CD8-positive, alpha-beta memory T cell (primary cell): ENCODE results near the gene ELOVL3. TPM values are rescaled to one million over a fixed set of nuclear protein-coding genes. Genes with fewer than 3 reads are reported as not detected.
"Not testable (repeated sequence)": the region's sequence is repeated elsewhere in the genome, so short reads cannot be mapped to it uniquely, and the experiment has no call there.

ENCODE experiments used
- CTCF ChIA-PET: fragments of 350-600 bp; sonication (Branson Sonifier 250); formaldehyde crosslinking; loops from one replicate; lab custom pipeline; 2021; ENCODE audit warnings: antibody characterized with exemption; lab: Charles Lee
- POLR2A ChIA-PET: fragments of 350-600 bp; sonication (Branson Sonifier 250); formaldehyde crosslinking; loops from one replicate; lab custom pipeline; 2021; ENCODE audit warnings: antibody characterized with exemption; lab: Charles Lee
- DNase-seq, 5 donors: peaks; one replicate each; pipeline versions ENCODE4 v3.0.0 to v3.0.0-alpha.2; 2020 to 2022; ENCODE audit warnings: mixed read lengths in 1 of 5
- H3K27ac ChIP-seq: one replicate; pipeline ENCODE4 v1.7.0; 2013; ENCODE audit warnings: low read depth, mild to moderate bottlenecking, low read length, moderate library complexity
- H3K27me3 ChIP-seq: 2 replicates; pipeline ENCODE4 v1.7.0; 2013; ENCODE audit warnings: low read length, mild to moderate bottlenecking; ENCODE audit not compliant: insufficient read depth, poor library complexity, severe bottlenecking
- H3K36me3 ChIP-seq: 2 replicates; pipeline ENCODE4 v1.7.0; 2013; ENCODE audit warnings: mild to moderate bottlenecking, low read length, moderate library complexity; ENCODE audit not compliant: insufficient read depth
- H3K4me1 ChIP-seq: 2 replicates; pipeline ENCODE4 v1.7.0; 2013; ENCODE audit warnings: mild to moderate bottlenecking, low read length, moderate library complexity; ENCODE audit not compliant: insufficient read depth
- H3K4me3 ChIP-seq: 2 replicates; pipeline ENCODE4 v1.7.0; 2013; ENCODE audit warnings: mild to moderate bottlenecking, low read length
- H3K9me3 ChIP-seq: 2 replicates; pipeline ENCODE4 v1.7.0; 2013; ENCODE audit warnings: mild to moderate bottlenecking, low read length
- H3K27ac Mint-ChIP-seq, 8 donors: one replicate each; pipeline ENCODE4 v1.8.0; 2020 to 2021; ENCODE audit warnings: mixed read lengths in 8 of 8, mild to moderate bottlenecking in 6 of 8, inconsistent platforms in 3 of 8, moderate library complexity in 3 of 8
- H3K27me3 Mint-ChIP-seq, 2 donors: one replicate each; pipeline ENCODE4 v1.8.0; 2020 to 2021; ENCODE audit warnings: mixed read lengths in 2 of 2, mild to moderate bottlenecking in 1 of 2, moderate library complexity in 1 of 2
- H3K36me3 Mint-ChIP-seq, 3 donors: one replicate each; pipeline ENCODE4 v1.8.0; 2020 to 2021; ENCODE audit warnings: mixed read lengths in 3 of 3, inconsistent platforms in 1 of 3, mild to moderate bottlenecking in 1 of 3
- H3K4me1 Mint-ChIP-seq, 3 donors: one replicate each; pipeline ENCODE4 v1.8.0; 2020 to 2021; ENCODE audit warnings: mixed read lengths in 3 of 3, inconsistent platforms in 1 of 3, mild to moderate bottlenecking in 1 of 3
- H3K4me3 Mint-ChIP-seq, 7 donors: one replicate each; pipeline ENCODE4 v1.8.0; 2020 to 2021; ENCODE audit warnings: mixed read lengths in 7 of 7, mild to moderate bottlenecking in 6 of 7, moderate library complexity in 4 of 7, inconsistent platforms in 2 of 7
- H3K9me3 Mint-ChIP-seq, 5 donors: one replicate each; pipeline ENCODE4 v1.8.0; 2020 to 2022; ENCODE audit warnings: mixed read lengths in 5 of 5, mild to moderate bottlenecking in 3 of 5, moderate library complexity in 2 of 5, inconsistent platforms in 1 of 5
- polyA plus RNA-seq: library from polyadenylated mRNA; unstranded; fragments of 300-500 nt; fragmentation: Illumina TruSeq; gene quantifications from one replicate; pipeline ENCODE4 v1.2.3, GENCODE V29; 2021
- total RNA-seq, 2 experiments: library from RNA; stranded (reverse); gene quantifications; one replicate each; pipeline ENCODE4 v1.2.3, GENCODE V29; 2021

The ELOVL3 gene
- total RNA-seq (not detected), polyA plus RNA-seq (not detected)

- peaks cover 30% of the 10 kb centered on the region for H3K27me3 ChIP-seq
- Mint-ChIP-seq H3K27me3 (peaks cover 20 to 51% of the 10 kb centered on the region in 2 donors), H3K4me3 (peak within 1 kb of the TSS; percentile 12 to 82 (median 74)), H3K9me3 (no peaks in the 10 kb centered on the region), H3K27ac (peak within 1 kb of the TSS in 3 of 8 donors; percentile 14 to 47 (median 41)), H3K4me1 (peaks cover 15 to 24% (median 19%) of the 10 kb centered on the region in 3 donors), H3K36me3 (no peaks in the 10 kb centered on the region)
- peaks cover 14% of the 10 kb centered on the region for H3K4me1 ChIP-seq
- H3K4me3 ChIP-seq: peak within 1 kb of the TSS; percentile 51
- no peaks in the 10 kb centered on the region for H3K36me3 ChIP-seq
- POLR2A ChIA-PET: interaction anchor here (0.6 to 1.1 kb wide), 2 partner anchors 11 to 57 kb away, joined by 3 read pairs; no protein-coding TSS in a partner anchor
- CTCF ChIA-PET: interaction anchor here (1.1 to 11.9 kb wide), 6 partner anchors 67 to 358 kb away, joined by 3 to 327 read pairs (median 6); no protein-coding TSS in a partner anchor
- no peak within 1 kb of the TSS for H3K27ac ChIP-seq
- H3K9me3 ChIP-seq: no peaks in the 10 kb centered on the region
- peak; percentile 80 to 87 (median 81) for DNase-seq
These were observed at the start of gene ELOVL3 for GRCh38 chr10:102225646-102226541. ELOVL3 (plus strand) TSS chr10:102226299; CDS start chr10:102226549, 250 bp downstream.

DNA sequence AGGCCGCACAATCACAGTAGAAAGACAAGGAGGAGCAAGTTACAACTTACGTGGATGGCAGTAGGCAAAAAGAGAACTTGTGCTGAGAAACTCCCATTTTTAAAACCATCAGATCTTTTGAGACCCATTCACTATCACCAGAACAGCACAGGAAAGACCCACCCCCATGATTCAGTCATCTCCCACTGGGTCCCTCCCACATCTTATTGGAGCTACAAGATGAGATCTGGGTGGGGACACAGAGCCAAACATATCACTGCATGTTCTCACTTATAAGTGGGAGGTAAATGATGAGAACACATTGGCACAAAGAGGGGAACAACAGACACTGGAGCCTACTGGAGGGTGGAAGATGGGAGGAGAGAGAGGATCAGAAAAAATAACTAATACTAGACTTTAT is 41.5 kb upstream of the ELOVL3 start:
- Mint-ChIP-seq H3K9me3 (no peaks in the 10 kb centered on the region), H3K4me3 (no peak overlapping the region), H3K27me3 (peaks cover 0 to 5% of the 10 kb centered on the region in 2 donors), H3K4me1 (peaks cover 10 to 14% (median 13%) of the 10 kb centered on the region in 3 donors), H3K27ac (no peak overlapping the region), H3K36me3 (no peaks in the 10 kb centered on the region)
- POLR2A ChIA-PET: no interaction called here
- no peaks in the 10 kb centered on the region for H3K27me3 ChIP-seq
- no peak overlapping the region for H3K27ac ChIP-seq
- H3K36me3 ChIP-seq: no peaks in the 10 kb centered on the region
- peaks cover 14% of the 10 kb centered on the region for H3K4me1 ChIP-seq
- CTCF ChIA-PET: no interaction called here
- no peak for DNase-seq
- H3K4me3 ChIP-seq: no peak overlapping the region
- no peaks in the 10 kb centered on the region for H3K9me3 ChIP-seq

DNA sequence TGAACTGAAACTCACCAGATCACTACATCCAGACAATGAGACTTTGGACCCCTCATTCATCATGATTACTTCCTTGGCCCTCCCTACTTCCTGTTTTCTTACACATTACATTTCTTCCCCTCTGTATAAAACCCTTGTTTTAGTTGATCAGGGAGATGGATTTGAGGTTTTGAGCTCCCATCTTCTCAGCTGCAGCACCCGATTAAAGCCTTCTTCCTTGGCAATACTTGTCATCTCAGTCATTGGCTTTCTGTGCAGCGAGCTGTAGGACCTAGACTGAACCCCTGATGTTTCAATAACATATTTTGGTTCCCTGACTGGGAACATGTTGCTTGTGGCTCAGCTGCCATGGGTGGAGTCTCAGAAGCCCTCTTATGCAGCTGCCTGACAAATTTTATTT is 40.8 kb upstream of the ELOVL3 start:
- POLR2A ChIA-PET: interaction anchor here (0.6 kb wide), 1 partner anchor 26 kb away, joined by 6 read pairs; no protein-coding TSS in a partner anchor
- Histone ChIP-seq H3K36me3 (no peaks in the 10 kb centered on the region), H3K27ac (no peak overlapping the region), H3K4me1 (peaks cover 17% of the 10 kb centered on the region), H3K27me3 (no peaks in the 10 kb centered on the region), H3K4me3 (no peak overlapping the region), H3K9me3 (no peaks in the 10 kb centered on the region)
- H3K36me3 Mint-ChIP-seq: no peaks in the 10 kb centered on the region
- CTCF ChIA-PET: no interaction called here
- no peaks in the 10 kb centered on the region for H3K9me3 Mint-ChIP-seq
- H3K4me1 Mint-ChIP-seq: peaks cover 10 to 14% (median 13%) of the 10 kb centered on the region in 3 donors
- H3K27ac Mint-ChIP-seq: no peak overlapping the region
- DNase-seq: no peak
- H3K4me3 Mint-ChIP-seq: no peak overlapping the region
- H3K27me3 Mint-ChIP-seq: peaks cover 0 to 5% of the 10 kb centered on the region in 2 donors

DNA sequence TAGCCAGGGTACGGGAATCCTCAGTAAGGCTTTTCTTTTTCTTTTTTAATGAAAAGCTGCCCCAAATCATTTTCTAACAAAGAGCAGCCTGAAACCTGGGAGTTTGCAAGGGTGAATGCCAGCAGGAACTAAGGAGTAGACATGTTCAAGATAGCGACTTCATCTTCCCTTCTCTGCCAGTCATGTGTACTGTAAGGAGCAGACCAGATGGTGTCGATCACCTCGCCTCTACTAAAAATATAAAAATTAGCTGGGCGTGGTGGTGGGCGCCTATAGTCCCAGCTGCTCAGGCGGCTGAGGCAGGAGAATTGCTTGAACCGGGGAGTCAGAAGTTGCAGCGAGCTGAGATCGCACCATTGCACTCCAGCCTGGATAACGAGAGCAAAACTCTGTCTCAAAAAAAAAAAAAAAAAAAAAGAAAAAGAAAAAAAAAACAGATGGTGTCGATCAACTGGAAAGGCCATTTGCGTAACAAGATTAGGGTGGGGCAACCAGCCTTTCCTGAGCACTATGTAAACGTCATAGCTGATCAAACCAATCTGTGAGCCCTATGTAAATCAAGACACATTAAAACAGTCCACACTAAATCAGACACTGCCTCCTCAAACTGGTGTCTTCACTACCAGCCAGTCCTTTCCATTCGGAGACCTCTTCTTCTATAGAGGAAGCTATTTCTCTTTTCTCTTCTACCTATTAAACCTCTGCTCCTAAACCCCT is 40.1 kb upstream of the ELOVL3 start:
- Histone ChIP-seq H3K4me3 (no peak overlapping the region), H3K36me3 (no peaks in the 10 kb centered on the region), H3K27me3 (no peaks in the 10 kb centered on the region), H3K9me3 (no peaks in the 10 kb centered on the region), H3K4me1 (peaks cover 17% of the 10 kb centered on the region), H3K27ac (no peak overlapping the region)
- peaks cover 0 to 2% of the 10 kb centered on the region in 2 donors for H3K27me3 Mint-ChIP-seq
- peaks cover 10 to 14% (median 13%) of the 10 kb centered on the region in 3 donors for H3K4me1 Mint-ChIP-seq
- H3K27ac Mint-ChIP-seq: no peak overlapping the region
- POLR2A ChIA-PET: interaction anchor here (0.6 kb wide), 1 partner anchor 27 kb away, joined by 6 read pairs; no protein-coding TSS in a partner anchor
- no peaks in the 10 kb centered on the region for H3K36me3 Mint-ChIP-seq
- CTCF ChIA-PET: interaction anchor here (1.1 kb wide), 1 partner anchor 44 kb away, joined by 5 read pairs; no protein-coding TSS in a partner anchor
- no peak for DNase-seq
- H3K9me3 Mint-ChIP-seq: no peaks in the 10 kb centered on the region
- H3K4me3 Mint-ChIP-seq: no peak overlapping the region

- Histone ChIP-seq H3K27ac (no peak overlapping the region), H3K4me1 (peaks cover 17% of the 10 kb centered on the region), H3K27me3 (no peaks in the 10 kb centered on the region), H3K36me3 (no peaks in the 10 kb centered on the region), H3K9me3 (no peaks in the 10 kb centered on the region), H3K4me3 (no peak overlapping the region)
- CTCF ChIA-PET: interaction anchor here (1.4 to 1.5 kb wide), 3 partner anchors 12 to 42 kb away, joined by 3 to 7 read pairs (median 4); no protein-coding TSS in a partner anchor
- H3K4me1 Mint-ChIP-seq: peaks cover 10 to 14% (median 13%) of the 10 kb centered on the region in 3 donors
- H3K27me3 Mint-ChIP-seq: no peaks in the 10 kb centered on the region
- POLR2A ChIA-PET: no interaction called here
- peak overlapping the region in 5 of 8 donors; percentile 39 to 72 (median 45) for H3K27ac Mint-ChIP-seq
- DNase-seq: no peak
- peaks cover 0 to 2% (median 0%) of the 10 kb centered on the region in 5 donors for H3K9me3 Mint-ChIP-seq
- peak overlapping the region in 2 of 7 donors; percentile 12 to 69 for H3K4me3 Mint-ChIP-seq
- peaks cover 0 to 9% (median 0%) of the 10 kb centered on the region in 3 donors for H3K36me3 Mint-ChIP-seq
These were observed 37.7 kb upstream of the ELOVL3 start for GRCh38 chr10:102188298-102188940.

DNA sequence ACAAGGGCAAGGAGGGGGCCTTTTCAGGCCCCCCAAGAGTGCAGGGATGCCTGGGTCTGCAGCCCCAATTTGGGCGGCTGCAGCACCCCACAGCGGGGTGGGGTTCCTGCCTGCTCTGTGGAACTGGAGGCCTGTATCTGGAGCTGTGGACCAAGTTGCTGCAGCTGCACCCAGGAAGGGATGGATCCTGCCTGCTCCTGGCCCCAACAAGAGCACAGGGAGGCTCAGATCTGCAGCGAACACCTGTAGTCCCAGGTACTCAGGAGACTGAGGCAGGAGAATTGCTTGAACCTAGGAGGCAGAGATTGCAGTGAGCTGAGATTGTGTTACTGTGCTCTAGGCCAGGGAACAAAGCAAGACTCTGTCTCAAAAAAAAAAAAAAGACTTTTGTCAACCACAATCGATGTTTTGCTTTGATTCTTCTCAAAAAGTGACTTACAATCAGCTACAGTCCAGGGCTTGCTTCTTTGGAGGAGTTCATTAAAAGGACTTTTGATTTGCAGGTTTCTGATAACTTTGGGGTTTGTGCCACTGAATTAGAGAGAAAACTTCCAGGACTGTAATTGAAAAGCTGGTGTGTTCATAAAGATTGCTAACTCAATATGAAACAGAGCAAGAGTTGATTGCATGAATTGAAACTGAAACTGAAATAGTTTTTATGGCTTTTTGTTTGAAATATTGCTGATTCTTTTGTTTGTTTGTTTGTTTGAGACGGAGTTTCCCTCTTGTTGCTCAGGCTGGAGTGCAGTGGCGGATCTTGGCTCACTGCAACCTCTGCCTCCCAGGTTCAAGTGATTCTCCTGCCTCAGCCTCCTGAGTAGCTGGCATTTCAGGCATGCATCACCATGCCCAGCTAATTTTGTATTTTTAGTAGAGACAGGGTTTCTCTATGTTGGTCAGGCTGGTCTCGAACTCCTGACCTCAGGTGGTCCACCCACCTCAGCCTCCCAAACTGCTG is 36.9 kb upstream of the ELOVL3 start:
- peaks cover 10 to 14% (median 13%) of the 10 kb centered on the region in 3 donors for H3K4me1 Mint-ChIP-seq
- peak overlapping the region; percentile 32 to 88 (median 85) for H3K27ac Mint-ChIP-seq
- not testable (repeated sequence) for H3K27ac ChIP-seq, H3K36me3 Mint-ChIP-seq, H3K9me3 Mint-ChIP-seq, H3K27me3 Mint-ChIP-seq, H3K27me3 ChIP-seq, H3K9me3 ChIP-seq, H3K36me3 ChIP-seq
- ChIA-PET POLR2A (interaction anchor here (0.6 kb wide), 2 partner anchors 223 to 1221 kb away, joined by 3 read pairs; no protein-coding TSS in a partner anchor), CTCF (interaction anchor here (1.7 kb wide), 1 partner anchor 41 kb away, joined by 7 read pairs; no protein-coding TSS in a partner anchor)
- peak in 1 of 5 donors; percentile 6 for DNase-seq
- Histone ChIP-seq H3K4me3 (peak overlapping the region; percentile 6), H3K4me1 (peaks cover 17% of the 10 kb centered on the region)
- H3K4me3 Mint-ChIP-seq: peak overlapping the region; percentile 4 to 76 (median 69)
